Measurements from ENCODE around the gene EXOSC1.
"Not testable (repeated sequence)": the region's sequence is repeated elsewhere in the genome, so short reads cannot be mapped to it uniquely, and the experiment has no call there.

The EXOSC1 gene

GRCh38 chr10:97412891-97413304, 32.9 kb downstream of the EXOSC1 start:
- H3K27me3 Mint-ChIP-seq (ENCODE audit: low read depth) = no peaks in the 10 kb centered on the region
- no peak overlapping the region for H3K4me3 Mint-ChIP-seq
- no peaks in the 10 kb centered on the region for H3K36me3 Mint-ChIP-seq (ENCODE audit: low read depth)

DNA sequence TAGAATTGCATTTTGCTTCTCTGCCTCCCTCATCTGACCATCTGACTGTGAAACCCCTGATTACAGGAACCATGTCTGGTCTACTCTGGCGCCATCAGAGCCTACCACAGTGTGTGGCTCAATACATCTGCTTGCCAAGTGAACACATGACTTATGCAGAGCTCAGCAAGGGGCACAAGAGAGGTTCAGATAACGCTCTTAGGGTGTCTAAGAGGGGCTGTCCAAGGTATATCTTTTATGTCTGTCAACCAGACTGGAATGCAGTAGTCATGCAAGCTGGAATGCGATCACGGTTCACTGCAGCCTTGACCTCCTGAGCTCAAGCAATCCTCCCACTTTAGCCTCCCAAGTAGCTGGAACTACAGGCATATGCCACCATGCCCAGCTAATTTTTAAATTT, 34.4 kb downstream of the EXOSC1 start:
- Mint-ChIP-seq H3K36me3 (ENCODE audit: low read depth) (no peaks in the 10 kb centered on the region), H3K27ac (no peak overlapping the region), H3K4me1 (no peaks in the 10 kb centered on the region), H3K27me3 (ENCODE audit: low read depth) (no peaks in the 10 kb centered on the region), H3K4me3 (no peak overlapping the region), H3K9me3 (no peaks in the 10 kb centered on the region)
- TF ChIP-seq, protein P1, sequence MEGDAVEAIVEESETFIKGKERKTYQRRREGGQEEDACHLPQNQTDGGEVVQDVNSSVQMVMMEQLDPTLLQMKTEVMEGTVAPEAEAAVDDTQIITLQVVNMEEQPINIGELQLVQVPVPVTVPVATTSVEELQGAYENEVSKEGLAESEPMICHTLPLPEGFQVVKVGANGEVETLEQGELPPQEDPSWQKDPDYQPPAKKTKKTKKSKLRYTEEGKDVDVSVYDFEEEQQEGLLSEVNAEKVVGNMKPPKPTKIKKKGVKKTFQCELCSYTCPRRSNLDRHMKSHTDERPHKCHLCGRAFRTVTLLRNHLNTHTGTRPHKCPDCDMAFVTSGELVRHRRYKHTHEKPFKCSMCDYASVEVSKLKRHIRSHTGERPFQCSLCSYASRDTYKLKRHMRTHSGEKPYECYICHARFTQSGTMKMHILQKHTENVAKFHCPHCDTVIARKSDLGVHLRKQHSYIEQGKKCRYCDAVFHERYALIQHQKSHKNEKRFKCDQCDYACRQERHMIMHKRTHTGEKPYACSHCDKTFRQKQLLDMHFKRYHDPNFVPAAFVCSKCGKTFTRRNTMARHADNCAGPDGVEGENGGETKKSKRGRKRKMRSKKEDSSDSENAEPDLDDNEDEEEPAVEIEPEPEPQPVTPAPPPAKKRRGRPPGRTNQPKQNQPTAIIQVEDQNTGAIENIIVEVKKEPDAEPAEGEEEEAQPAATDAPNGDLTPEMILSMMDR (IDR thresholded peaks at IDR 0.05; ENCODE audit: unreplicated experiment in 3 of 3) = no peak

More at GRCh38 chr10:97412891-97413304, 32.9 kb downstream of the EXOSC1 start:
- H3K27ac Mint-ChIP-seq = no peak overlapping the region
- peaks cover 2% of the 10 kb centered on the region for H3K4me1 Mint-ChIP-seq
- no peaks in the 10 kb centered on the region for H3K9me3 Mint-ChIP-seq
- TF ChIP-seq, protein P1 (IDR thresholded peaks at IDR 0.05; ENCODE audit: unreplicated experiment in 3 of 3) = no peak

DNA sequence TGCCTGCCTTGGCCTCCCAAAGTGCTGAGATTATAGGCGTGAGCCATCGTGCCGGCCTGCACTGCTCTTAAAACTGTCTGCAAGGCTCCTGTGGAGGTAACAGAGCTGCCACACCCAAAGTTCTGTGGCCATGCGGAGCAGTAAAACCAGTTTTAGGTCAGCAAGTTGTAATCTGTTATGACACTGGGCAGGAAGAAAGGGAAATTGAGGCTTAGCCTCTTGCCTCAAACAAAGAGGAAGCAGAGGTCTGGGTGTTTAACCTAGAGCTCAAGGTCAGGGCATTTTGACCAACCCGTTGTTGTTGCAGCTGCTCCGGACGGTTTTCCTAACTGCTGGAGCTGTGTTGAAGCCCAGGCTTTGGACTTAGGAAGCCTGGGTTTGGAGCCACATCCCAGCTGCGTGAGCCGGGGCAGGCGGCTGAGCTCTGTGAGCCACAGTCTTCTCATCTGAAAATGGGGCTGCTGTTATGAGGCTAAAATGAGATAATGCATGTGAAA, 37.3 kb downstream of the EXOSC1 start:
- no peaks in the 10 kb centered on the region for H3K9me3 Mint-ChIP-seq
- H3K4me1 Mint-ChIP-seq = no peaks in the 10 kb centered on the region
- H3K4me3 Mint-ChIP-seq = no peak overlapping the region
- TF ChIP-seq, protein P1 (IDR thresholded peaks at IDR 0.05; ENCODE audit: unreplicated experiment in 3 of 3) = no peak
- no peaks in the 10 kb centered on the region for H3K27me3 Mint-ChIP-seq (ENCODE audit: low read depth)
- no peaks in the 10 kb centered on the region for H3K36me3 Mint-ChIP-seq (ENCODE audit: low read depth)
- H3K27ac Mint-ChIP-seq = no peak overlapping the region

- H3K9me3 Mint-ChIP-seq = no peaks in the 10 kb centered on the region
- H3K4me1 Mint-ChIP-seq = no peaks in the 10 kb centered on the region
- H3K4me3 Mint-ChIP-seq = no peak overlapping the region
- TF ChIP-seq, protein P1 (IDR thresholded peaks at IDR 0.05; ENCODE audit: unreplicated experiment in 3 of 3) = no peak
- H3K27ac Mint-ChIP-seq = no peak overlapping the region
- H3K36me3 Mint-ChIP-seq (ENCODE audit: low read depth) = no peaks in the 10 kb centered on the region
- H3K27me3 Mint-ChIP-seq (ENCODE audit: low read depth) = no peaks in the 10 kb centered on the region
Measured at GRCh38 chr10:97407952-97408248, 37.9 kb downstream of the EXOSC1 start.

- TF ChIP-seq, protein P1 (IDR thresholded peaks at IDR 0.05; ENCODE audit: unreplicated experiment in 3 of 3) = peak; percentile 80 to 86 (median 86)
- no peaks in the 10 kb centered on the region for H3K27me3 Mint-ChIP-seq (ENCODE audit: low read depth)
- no peaks in the 10 kb centered on the region for H3K4me1 Mint-ChIP-seq
- H3K4me3 Mint-ChIP-seq = peak overlapping the region in 1 of 3 experiments; percentile 40
- H3K27ac Mint-ChIP-seq = peak overlapping the region in 2 of 3 experiments; percentile 40 to 50
- no peaks in the 10 kb centered on the region for H3K36me3 Mint-ChIP-seq (ENCODE audit: low read depth)
- H3K9me3 Mint-ChIP-seq = no peaks in the 10 kb centered on the region
Measured at GRCh38 chr10:97407211-97407951, 38.4 kb downstream of the EXOSC1 start.

GRCh38 chr10:97406483-97406882, 39.3 kb downstream of the EXOSC1 start:
- not testable (repeated sequence) for H3K9me3 Mint-ChIP-seq; H3K27me3 Mint-ChIP-seq (ENCODE audit: low read depth); H3K36me3 Mint-ChIP-seq (ENCODE audit: low read depth); H3K4me3 Mint-ChIP-seq; H3K27ac Mint-ChIP-seq; H3K4me1 Mint-ChIP-seq

All from nephron (organoid).